Activated gamma-delta T cell treated with Interleukin-2 at 50 U/mL for 16 hours (primary cell): ENCODE data around the gene ITGAV.

Experiments
- DNase-seq: peaks from one replicate; pipeline ENCODE4 v3.0.0-alpha.2; 2020

Gene ITGAV

DNA sequence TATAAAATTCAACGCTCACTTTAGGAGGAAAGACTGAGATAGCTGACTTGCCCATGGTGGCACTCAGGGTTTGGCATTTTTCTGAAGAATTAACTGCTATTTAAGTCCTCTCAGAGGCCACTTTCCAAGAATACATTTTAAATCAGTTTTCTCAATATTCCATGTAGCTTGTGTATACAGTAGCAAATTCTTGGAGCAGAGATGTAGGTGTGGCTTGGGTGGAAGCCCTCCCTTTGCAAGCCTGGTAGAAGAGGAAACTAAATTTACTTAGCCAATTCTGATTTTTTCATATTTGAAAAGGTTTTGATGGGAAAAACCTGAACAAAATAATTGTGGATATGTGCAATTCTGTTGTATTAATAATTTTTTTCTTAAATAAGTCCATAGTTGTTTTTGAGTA lies 14.0 kb upstream of the ITGAV start:
- no peak for DNase-seq

DNA sequence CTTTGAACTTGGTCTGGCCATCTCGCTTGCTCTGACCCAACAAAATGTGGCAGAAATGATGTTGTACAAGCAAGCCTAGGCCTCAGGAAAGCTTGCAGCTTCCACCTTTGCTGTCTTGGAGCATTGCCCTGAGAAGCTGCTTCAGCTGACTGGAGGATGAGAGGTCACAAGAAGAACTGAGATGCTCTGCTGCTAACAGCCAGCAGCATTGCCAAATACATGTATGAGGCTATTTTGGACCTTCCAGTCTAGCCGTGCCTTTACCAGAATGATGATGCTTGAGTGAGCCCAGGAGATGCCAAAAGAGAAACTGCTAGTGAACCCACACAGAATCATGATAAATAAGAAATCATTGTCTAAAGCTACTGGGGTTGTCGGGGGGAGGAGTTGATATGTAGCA lies 13.2 kb upstream of the ITGAV start:
- no peak for DNase-seq

GRCh38 chr2:186582698-186583097 lies 7.2 kb upstream of the ITGAV start:
- DNase-seq = no peak

- DNase-seq = no peak
Observed at GRCh38 chr2:186584053-186584452, 5.8 kb upstream of the ITGAV start.

GRCh38 chr2:186588421-186588820 lies 1.4 kb upstream of the ITGAV start:
- no peak for DNase-seq

DNA sequence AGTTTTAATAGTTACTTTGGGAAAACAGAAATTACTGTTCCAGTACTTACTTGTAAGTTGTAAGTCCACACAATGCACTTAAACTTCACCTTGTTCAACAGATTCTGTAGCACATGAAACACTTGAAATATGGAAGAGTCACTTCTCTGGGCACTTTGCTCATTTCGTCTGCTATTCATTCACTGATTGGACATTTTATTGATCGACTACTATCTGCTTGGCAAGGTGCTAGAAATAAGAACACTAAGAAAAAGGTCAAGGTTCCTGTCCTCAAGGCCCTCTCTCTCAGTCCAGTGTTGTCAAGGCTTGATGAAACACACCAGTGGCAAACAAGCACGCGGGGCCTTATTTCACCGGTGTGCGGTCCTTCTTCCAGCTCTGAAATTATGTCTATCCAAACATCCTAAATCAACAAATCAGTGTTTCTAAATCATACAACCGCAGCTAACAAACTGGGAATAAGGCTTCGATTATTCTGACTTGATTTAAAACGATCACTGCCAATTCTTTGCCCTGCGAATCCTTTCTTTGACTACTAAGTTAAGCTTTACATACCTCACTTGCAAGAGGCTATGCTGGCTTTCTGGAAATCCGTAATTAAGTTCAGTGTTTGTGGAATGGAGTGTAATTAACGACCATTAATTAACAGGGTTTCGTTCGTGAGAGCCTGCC lies 780 bp upstream of the ITGAV start:
- DNase-seq = no peak

- no peak for DNase-seq
Observed at GRCh38 chr2:186590350-186590758, 498 bp downstream of the ITGAV start.

DNA sequence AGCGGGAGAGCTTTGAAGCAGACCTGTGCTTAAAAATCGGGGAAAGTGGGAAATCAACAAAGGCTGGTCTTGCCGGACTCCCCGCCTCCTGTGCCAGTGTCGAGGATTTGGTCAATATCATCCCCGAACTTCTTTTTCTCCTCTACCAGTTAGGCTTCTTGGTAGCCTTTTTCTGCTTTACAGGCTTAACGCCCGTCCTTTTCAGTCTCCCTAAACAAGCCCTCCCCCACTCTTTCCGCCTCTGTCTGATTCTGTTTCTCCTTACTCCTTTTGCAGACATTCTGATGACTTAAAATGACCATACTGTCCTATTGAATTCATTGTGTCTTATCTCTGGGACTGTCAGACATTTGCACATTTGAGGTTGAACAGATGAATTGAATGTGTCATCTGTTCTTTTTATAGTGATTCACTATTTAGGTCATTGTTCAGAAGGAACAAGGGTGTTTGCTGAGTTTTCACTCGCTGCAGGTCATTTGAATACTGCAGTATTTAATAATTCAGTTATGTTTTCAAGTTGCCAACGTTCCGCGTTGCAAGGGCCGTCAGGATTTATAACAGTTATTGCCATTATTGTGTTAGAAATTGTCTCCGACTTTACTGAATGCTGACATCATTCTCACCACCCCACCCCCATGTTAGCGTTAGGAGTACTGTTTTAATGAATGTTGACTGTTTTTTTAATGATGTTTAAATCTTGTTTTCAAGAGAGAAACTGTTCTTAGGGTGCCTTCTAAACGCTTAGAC lies 1.1 kb downstream of the ITGAV start:
- no peak for DNase-seq

DNA sequence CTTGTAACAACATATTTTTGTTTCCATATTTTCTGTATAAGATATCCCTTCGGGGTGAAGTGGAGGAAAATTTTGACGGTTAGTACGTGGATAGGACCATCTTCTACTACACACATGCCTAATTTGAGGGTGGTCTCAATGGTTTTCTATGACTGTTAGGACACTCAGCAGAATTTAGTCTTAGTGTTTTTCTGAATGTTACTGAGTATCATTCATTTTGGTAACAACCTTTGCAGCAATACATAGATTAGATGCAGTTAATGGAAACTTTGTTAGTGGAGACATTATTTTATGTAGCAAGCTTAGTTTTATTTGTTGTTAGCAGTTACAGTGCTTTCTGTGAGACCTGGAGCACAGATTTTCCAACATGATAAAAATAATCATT lies 1.6 kb downstream of the ITGAV start:
- DNase-seq = no peak

GRCh38 chr2:186592137-186592875 lies 2.5 kb downstream of the ITGAV start:
- DNase-seq = no peak

- DNase-seq = no peak
Observed at GRCh38 chr2:186593523-186593922, 3.7 kb downstream of the ITGAV start.

- no peak for DNase-seq
Observed at GRCh38 chr2:186594001-186594722, 4.3 kb downstream of the ITGAV start.

- no peak for DNase-seq
Observed at GRCh38 chr2:186595219-186595618, 5.4 kb downstream of the ITGAV start.

DNA sequence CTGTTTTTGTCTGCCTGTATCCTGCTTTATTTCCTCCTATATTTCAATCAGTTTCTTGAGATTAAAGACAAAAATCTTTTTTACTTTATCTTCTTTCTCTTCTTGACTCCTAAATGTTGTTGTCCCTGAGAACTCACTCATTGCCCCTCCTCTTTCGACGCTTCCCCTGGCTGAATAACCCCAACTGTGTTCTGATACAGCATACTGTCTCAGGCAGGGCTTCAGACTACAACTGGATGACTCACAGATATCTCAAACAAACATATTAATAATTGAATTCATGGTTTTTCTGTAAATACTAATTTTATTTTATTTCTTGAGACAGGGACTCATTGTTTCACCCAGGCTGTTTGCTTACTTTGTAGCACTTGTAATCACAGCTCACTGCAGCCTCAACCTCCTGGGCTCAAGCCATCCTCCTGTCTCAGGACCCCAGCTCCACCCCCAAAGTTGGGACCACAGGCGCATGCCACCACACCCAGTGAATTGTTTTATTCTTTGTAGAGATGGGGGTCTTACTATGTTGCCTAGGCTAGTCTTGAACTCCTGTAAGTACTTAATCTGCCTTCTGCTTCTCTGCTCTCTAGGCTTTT lies 9.4 kb downstream of the ITGAV start:
- no peak for DNase-seq

DNA sequence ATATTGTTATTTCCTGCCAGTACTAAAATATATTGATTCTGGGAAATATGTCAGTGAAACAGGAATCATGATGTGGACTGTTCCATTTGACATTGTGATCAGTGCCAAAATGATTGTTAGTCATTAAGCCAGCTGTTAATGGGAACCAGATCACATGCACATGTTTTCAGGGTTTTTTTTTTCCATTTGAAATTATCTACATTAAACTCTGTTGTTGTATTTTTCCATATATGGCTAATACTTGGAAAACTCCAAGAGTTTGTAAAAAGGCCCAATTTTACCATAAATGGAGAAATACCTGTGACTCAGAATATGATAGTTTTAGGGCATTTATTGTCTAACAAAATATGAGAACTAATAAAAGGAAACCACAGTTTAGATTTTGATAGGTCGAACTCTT lies 13.4 kb downstream of the ITGAV start:
- no peak for DNase-seq

DNA sequence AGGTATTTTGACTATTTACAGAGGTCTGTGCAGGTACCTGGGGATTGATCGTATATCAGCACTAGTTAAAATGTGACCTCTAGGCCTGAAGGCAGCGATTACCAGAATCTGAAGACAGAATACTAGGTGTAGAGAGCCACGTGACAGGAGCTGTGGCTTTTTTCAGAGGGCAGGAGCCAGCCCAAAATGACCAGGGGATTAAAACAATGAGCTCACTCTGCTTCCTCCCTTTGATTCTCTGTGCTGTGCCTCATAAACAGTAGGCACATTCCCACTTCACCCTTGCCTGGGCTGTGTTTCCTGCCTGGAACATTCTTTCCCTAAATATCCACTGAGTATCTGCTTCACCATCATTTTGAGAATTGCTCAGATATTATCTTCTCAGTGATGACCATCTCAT lies 15.2 kb downstream of the ITGAV start:
- DNase-seq = no peak

- no peak for DNase-seq
Observed at GRCh38 chr2:186607660-186608324, 17.9 kb downstream of the ITGAV start.

DNA sequence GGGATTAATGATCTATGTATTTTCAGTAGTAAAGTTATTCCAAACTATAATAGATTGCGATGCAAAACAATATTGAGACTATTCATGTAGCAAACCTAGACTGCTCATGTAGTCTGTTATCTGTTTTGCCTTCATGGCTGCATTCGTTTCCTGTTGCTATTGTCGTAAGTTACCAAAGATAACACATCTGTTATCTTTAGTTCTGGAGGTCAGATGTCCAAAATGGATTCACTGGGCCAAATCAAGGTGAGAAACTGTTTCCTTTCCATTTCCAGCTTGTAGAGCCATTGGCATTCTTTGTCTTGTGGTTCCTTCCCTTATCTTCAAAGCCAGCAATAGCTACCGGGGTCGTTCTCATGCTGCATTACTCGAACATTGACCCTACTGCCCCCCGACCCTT lies 20.9 kb downstream of the ITGAV start:
- no peak for DNase-seq

DNA sequence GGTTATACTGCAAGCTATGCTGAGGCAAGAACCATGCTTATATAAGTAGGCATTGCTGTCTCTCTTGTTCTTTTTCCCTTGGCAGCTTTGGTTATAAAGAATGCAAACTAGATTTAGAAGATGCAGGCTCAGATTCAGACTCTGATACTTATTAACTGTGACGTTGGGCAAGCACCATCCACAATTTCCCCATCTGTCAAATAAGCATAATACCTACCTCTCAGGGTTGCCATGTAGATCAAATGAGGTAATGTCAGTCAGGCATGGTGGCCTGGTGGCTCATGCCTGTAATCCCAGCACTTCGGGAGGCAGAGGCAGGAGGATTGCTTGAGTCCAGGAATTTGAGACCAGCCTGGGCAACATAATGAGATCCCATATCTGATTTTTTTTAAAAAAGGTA lies 21.7 kb downstream of the ITGAV start:
- no peak for DNase-seq

DNA sequence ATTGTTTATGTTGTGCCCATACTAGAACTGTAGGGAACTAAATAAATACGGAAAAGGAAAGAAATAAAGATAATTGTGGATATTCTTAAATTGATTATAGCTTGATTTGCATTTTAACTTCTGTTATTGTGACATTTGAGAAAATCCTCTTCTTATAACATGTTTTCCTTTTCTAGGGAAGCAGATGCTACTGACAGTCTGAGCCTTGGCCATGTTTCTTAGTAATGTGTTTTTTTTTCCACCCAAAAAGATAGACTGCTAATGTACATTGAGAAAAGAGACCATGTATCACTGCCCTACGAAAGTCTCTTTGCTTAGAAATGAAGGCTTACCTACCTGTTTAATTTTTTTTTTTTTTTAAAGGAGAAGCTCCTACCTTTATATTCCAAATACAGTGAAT lies 22.2 kb downstream of the ITGAV start:
- no peak for DNase-seq

DNA sequence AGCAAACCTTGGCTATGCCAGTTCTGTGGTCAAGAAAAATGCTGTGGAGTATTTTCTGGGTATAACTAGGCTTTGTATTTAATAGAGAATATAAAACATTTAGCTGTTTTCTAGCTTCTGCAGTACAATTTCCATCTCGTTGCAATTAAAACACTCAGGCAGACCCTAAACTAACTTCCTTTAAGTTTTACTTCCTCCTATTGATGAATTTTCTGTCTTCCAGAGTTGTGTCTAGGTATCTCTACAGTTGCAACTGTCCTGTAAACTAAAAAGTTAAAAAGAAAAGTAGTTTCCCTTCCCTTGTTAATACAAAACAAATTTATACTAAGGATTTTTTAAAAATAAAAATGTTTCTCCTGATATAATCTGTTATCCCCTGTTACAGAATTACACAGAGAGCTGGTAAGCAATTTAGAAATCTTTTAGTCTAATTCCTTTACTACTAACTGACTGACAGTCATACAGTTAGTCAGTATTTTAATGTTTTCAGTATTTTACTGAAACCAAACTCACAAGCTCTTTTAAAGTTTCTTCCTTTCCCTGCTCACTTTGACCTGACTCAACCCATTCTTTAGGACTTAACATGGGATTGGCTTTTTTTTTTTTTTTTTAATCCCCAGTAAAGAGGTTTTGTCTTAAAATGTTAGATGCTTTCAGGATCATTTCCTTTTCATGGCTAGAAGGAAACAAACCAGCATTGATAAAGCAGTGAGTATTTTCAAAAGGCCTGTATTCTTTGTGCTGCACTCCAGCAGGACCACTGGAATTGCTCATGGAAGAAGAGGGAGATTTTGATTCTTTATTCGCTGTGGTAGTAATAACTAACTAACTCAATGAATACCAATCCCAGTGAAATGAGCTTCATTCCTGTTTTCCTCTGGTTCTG lies 22.9 kb downstream of the ITGAV start:
- DNase-seq = no peak
